Activated T-cell treated with anti-CD3 and anti-CD28 coated beads for 4 hours (primary cell): ENCODE results near the gene OR5H14.
"Not testable (repeated sequence)": the region's sequence is repeated elsewhere in the genome, so short reads cannot be mapped to it uniquely, and the experiment has no call there.

Source experiments
- DNase-seq: peaks from one replicate; pipeline ENCODE4 v3.0.0-alpha.2; 2020

The OR5H14 gene

GRCh38 chr3:98147179-98147578 lies at the start of gene OR5H14:
Gene OR5H14, plus strand, starts transcription at chr3:98147479. Its CDS starts 1,907 bp downstream, at chr3:98149386.
- DNase-seq, result no peak

- no peak for DNase-seq
These were observed 47.4 kb upstream of the OR5H14 start for GRCh38 chr3:98099848-98100247.

GRCh38 chr3:98108162-98108561 lies 39.1 kb upstream of the OR5H14 start:
- DNase-seq, result no peak

GRCh38 chr3:98109807-98110549 lies 37.3 kb upstream of the OR5H14 start:
- DNase-seq, result no peak

- no peak for DNase-seq
These were observed 36.8 kb upstream of the OR5H14 start for GRCh38 chr3:98110550-98110908.

- no peak for DNase-seq
These were observed 33.0 kb upstream of the OR5H14 start for GRCh38 chr3:98114264-98114663.

GRCh38 chr3:98115717-98116116 lies 31.6 kb upstream of the OR5H14 start:
- DNase-seq, result no peak

- no peak for DNase-seq
These were observed 16.9 kb upstream of the OR5H14 start, which contains the start of gene OR5H1 for GRCh38 chr3:98130421-98130820. Gene OR5H1, plus strand, starts transcription at chr3:98130721. Its CDS starts 1,977 bp downstream, at chr3:98132698.

- DNase-seq, result no peak
These were observed 10.6 kb upstream of the OR5H14 start for GRCh38 chr3:98136631-98137030.

GRCh38 chr3:98137826-98138557 lies 9.3 kb upstream of the OR5H14 start:
- DNase-seq, result not testable (repeated sequence)

- no peak for DNase-seq
These were observed 6.7 kb upstream of the OR5H14 start for GRCh38 chr3:98140531-98140930.

- DNase-seq, result no peak
These were observed 1.5 kb downstream of the OR5H14 start for GRCh38 chr3:98148751-98149150.

- not testable (repeated sequence) for DNase-seq
These were observed 2.2 kb downstream of the OR5H14 start for GRCh38 chr3:98149456-98149855.

- DNase-seq, result no peak
These were observed 4.0 kb downstream of the OR5H14 start for GRCh38 chr3:98151241-98151640.

GRCh38 chr3:98166396-98166795 lies 19.1 kb downstream of the OR5H14 start, which contains the start of gene OR5H15:
Gene OR5H15, plus strand, starts transcription at chr3:98166696. Its CDS starts 2,004 bp downstream, at chr3:98168700.
- DNase-seq, result no peak

- DNase-seq, result no peak
These were observed 23.8 kb downstream of the OR5H14 start for GRCh38 chr3:98171071-98171470.

- DNase-seq, result no peak
These were observed 25.3 kb downstream of the OR5H14 start for GRCh38 chr3:98172621-98173020.

- DNase-seq, result no peak
These were observed 33.1 kb downstream of the OR5H14 start for GRCh38 chr3:98180319-98180890.

- no peak for DNase-seq
These were observed 34.9 kb downstream of the OR5H14 start for GRCh38 chr3:98182196-98182595.

GRCh38 chr3:98185180-98185579 lies 37.9 kb downstream of the OR5H14 start:
- no peak for DNase-seq

- DNase-seq, result no peak
These were observed 41.3 kb downstream of the OR5H14 start for GRCh38 chr3:98188545-98188944.

GRCh38 chr3:98190911-98191310 lies 43.6 kb downstream of the OR5H14 start:
- not testable (repeated sequence) for DNase-seq

GRCh38 chr3:98196293-98196692 lies 49.0 kb downstream of the OR5H14 start:
- not testable (repeated sequence) for DNase-seq

GRCh38 chr3:98199020-98199419 lies 51.7 kb downstream of the OR5H14 start:
- no peak for DNase-seq
